Hypothalamus (tissue), 51 donors: ENCODE results near the gene C17orf114.
A peak's percentile ranks its signal among the peaks of the same experiment; 100 is the strongest.

ENCODE experiments used
- DNase-seq, 51 donors: peaks; one replicate each; lab custom pipeline; 2025; lab: John Stamatoyannopoulos, UW

The C17orf114 gene

DNA sequence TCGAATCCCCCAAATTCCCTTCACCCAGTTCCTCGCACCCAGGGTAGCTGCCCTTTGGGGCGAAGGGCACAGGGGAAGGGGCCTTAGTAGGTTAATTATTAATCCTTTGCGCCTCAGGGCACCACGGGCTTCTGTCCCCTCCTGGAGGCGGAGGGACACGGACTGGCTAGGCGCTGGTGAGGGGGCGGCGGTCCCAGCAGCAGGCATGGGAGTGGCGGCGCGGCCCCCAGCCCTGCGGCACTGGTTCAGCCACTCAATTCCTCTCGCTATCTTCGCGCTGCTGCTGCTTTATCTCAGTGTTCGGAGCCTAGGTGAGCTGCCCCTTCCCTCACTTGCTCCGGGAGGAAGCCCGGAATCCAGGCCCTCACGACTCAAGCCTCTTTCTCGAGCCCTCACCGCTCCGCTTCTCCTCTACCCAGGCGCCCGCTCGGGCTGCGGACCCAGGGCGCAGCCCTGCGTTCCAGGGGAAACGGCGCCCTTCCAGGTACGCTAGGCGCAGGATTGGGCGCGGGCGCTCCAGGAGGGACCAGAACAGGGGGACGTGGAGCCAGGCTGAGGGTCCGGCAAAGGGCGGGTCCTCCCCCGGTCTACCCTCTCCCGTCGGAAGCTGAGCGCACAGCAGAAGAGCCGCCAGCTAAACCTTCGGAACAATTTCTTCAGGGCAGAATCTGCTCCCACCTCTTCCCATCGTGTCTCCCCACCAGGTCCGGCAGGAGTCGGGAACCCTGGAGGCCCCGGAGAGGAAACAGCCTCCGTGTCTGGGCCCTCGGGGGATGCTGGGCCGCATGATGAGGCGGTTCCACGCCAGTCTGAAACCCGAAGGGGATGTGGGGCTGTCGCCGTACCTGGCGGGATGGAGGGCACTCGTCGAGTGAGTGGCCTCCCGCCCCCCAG is 13.1 kb downstream of the C17orf114 start, which contains the start of gene GLTPD2:
TSS of gene GLTPD2 (plus strand) at position 158 of the 894 bp plus-strand sequence. CDS start at position 206, 48 bp downstream.
- DNase-seq: peak in 4 of 51 donors; percentile 36 to 62 (median 45)

DNA sequence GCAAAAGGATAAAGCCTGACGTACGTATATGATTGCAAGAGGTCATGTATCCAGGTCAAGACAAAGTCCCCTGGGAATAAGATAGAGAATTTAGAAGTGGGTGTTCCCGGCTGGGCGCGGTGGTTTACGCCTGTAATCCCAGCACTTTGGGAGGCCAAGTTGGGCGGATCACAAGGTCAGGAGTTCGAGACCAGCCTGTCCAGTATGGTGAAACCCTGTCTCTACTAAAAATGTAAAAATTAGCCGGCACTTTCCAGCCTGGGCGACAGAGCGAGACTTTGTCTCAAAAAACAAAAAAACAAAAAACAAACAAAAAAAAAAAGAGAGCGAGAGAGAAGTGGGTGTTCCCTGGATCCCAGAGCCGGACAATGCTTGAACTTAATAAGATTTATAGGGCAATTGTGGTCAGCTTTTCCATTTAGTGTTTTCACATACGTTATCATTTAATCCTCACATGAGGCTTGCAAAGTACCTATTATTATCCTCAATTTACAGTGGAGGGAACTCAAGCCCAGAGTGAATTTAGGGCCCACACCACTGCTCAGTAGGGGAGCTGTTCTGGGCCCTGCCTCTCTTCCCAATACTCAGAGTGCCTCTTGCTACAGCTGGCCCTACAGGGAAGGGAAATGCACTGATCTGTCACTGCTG is 13.8 kb downstream of the C17orf114 start:
- DNase-seq: no peak

DNA sequence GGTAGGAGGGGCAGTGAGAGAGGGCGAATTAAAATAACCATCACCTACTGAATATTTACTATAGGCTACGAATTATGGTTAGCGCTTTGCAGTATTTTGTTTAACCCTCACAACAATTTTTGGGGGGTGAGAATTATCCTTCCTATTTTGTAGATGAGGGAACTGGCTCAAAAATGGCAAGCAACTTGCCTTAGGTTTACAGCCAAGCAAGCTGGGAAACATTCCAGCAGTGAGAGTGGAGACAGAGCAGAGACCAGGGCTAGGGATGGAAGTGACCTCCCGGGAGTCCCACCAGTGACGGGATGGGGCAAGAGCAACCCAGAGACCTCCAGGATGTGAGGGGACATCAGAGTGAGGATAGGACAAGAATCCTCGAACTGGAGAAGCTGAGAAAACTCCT is 15.6 kb downstream of the C17orf114 start:
- peak in 1 of 51 donors; percentile 22 for DNase-seq

DNA sequence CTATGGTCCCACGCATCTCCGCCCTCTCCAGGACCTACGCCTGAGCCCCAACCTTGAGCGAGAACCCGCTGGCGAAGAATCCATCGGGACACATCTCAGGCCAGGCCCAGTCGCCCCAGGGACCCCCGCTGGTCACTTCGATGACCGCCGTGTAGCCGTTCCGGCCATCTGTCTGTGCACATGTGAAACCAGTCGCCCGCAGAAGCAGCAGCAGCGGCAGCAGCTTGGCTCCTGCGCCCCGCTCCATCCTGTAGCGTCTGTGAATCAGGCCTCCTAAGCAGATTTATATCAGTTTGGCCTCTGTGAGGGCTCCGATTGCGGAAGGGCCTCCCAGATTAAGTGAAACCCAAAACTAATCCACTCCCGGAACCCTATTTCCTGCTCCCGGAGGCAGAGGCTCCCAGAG is 16.0 kb downstream of the C17orf114 start, which contains the start of gene VMO1:
TSS of gene VMO1 (minus strand) at position 259 of the 406 bp plus-strand sequence. CDS start at position 247, 12 bp downstream.
- DNase-seq: peak in 3 of 51 donors; percentile 2 to 46 (median 21)

DNA sequence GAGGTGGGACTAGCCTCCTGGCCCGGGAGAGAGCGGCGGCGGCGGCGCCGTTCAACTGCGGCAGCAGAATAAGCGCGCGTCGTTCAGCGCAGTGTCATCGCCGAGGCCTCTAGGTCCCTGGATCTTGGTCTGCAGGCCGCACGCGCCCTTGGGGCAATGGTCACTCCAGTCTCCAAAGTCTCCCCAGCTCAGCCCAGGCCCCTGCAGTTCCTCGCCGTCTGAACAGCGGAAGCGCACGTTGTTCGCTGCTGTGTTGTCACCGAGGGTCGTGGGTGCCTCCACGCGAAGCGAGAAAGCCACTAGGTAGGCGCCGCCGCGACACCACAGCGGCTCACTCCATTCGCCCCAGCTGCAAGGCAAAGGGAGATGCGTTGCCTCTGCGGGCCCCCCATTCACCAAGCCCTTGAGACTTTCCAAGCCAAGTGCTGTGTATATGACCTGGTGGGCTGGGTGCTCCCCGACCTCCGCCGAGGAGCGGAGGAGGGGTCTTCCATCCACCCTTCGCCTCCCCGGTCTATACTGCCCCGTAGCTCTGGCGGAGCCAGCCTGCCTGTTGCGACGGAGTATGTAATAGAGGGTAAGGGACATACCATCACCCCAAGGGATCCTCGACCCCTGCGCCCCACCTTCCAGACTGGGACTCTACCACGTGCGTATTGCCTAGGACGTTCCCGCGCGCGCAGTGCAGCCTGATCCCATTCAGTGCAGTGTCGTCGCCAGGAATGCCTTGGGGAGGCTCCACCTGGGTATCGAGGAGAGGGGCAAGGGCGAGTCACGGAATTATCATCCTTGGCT is 16.6 kb downstream of the C17orf114 start:
- DNase-seq: peak in 3 of 51 donors; percentile 10 to 13 (median 10)

DNA sequence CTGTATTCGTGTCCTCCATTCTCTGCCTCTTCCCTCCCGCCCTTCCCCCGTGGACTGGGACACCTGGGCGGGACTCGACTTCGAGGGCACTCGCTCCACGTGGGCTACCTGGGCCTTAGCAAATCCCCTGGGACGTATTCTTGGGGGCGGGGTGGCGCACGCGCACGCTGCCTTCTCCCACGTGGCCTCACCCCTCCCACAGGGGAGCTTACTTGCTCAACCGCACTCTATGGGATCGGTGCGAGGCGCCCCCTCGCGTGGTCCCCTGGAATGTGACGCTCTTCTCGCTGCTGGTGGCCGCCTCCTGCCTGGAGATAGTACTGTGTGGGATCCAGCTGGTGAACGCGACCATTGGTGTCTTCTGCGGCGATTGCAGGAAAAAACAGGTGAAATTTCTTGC is 19.5 kb downstream of the C17orf114 start:
- peak in 1 of 51 donors; percentile 10 for DNase-seq

DNA sequence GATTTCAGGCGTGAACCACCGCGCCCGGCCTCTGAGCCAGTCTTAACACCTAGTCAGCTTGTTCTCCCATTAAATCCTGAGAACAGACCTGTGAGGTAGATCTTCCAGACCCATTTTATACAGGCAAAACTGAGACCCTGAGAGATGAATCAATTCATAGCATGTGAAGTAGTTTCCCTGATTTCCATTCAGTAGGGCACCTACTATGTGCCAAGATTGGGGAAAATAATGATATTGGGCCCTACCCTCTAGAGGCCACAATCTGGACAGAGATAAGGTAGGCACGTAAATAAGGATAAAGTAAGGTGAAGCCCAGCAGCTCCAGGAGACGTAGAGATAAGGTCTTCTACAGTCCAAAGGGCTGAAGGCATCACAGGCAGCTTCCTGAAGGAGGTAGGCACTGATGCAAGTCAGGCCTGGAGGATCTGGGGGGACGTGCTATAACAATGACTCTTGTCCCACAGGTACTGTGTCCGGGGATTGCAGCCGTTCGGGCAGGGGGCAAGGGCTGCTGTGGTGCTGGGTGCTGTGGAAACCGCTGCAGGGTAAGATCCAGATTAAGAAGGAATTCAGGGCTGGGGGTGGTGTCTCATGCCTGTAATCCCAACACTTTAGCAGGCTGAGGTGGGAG is 21.7 kb downstream of the C17orf114 start:
- no peak for DNase-seq

DNA sequence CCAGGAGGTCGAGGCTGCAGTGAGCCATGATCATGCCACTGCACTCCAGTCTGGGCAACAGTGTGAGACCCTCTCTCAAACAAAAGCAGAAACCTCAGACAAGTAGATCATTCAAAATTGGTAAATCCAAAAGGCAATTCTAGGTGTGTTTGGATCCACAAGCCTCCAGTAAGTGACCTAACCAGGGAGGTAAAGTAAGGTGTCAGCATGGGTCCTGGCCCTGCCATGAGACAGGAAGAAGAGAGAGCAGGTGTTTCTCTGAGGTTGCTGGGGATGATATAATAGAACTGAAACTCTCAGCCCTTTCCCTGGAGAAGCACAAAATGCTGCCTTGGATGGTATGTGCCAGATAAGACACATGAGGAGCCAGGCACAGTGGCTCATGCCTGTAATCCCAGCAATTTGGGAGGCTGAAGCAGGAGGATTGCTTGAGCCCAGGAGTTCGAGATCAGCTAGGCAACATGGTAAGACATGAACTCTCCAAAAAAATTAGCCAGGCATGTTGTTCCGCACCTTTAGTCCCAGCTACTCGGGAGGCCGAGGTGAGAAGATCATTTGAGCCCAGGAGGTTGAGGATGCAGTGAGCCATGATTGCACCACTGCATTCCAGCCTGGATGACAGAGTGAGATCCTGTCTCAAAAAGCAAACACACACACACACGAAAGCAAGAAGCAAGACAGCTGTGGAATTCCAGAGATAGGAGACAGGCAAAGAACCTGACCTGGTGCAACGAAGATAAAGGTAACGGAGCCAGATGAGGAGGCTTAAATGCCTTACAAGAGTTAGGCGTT is 24.0 kb downstream of the C17orf114 start:
- no peak for DNase-seq

DNA sequence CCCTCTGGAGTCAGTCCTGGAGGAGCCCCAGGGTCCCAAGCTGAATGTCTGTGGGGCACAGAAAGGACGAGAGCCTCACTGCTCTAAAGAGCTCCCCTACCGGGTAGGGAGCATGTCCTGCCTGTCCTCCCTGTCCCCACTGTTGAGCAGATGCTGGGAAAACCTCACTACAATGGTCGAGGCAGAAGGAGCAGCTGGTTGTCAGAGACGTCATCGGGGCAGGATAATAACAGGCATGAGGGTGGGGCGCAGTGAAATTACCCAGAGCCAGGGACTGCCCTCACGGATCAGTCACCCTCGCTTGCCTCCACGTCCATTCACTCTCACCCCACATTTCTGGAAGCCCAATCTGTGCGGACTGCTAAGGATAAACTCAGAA is 29.9 kb downstream of the C17orf114 start:
- DNase-seq: no peak

DNA sequence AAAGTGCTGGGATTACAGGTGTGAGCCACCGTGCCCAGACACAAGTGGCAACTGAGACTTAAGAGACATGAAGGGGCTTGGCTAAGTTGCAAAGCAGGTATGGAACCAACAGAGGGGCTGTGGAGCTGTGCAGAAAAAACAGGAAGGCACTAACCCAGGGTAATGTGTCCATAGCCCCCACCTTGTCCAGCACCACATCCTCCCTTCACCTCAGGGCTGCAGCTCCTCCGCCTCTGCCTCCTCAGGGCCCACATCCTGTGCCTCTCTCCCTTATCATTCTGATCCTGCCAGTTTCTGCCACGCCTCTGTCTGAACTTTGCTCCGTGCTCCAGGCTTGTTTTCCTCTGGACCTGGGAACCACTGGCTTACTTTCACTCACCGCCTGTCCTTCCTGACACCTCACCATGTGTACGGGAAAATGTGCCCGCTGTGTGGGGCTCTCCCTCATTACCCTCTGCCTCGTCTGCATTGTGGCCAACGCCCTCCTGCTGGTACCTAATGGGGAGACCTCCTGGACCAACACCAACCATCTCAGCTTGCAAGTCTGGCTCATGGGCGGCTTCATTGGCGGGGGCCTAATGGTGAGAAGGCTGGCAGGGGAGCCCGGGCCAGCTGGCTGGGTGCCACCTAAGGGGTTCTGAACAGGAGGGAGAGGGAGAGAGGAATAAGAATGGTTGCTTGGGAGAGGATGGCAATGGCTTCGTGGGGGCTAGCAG is 30.5 kb downstream of the C17orf114 start, which contains the start of gene TM4SF5:
TSS of gene TM4SF5 (plus strand) at position 368 of the 716 bp plus-strand sequence. CDS start at position 405, 37 bp downstream.
- no peak for DNase-seq

DNA sequence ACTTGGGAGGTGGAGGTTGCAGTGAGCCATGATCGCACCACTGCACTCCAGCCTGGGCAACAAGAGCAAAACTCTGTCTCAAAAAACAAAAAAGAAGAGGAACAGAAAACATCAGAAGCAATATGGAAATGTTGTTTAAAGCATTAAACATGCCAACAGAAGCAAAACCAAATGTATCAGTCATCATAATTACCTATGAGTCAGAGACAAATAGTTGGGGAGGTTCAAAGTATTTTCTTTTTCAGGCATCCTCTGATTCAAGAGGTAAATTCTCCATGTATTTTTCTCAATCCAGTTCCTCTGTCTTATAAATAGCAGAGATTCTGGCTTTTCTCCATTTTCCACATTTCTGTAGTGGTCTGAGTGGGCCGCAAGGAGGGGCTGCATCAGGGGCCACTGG is 32.5 kb downstream of the C17orf114 start:
- DNase-seq: no peak

DNA sequence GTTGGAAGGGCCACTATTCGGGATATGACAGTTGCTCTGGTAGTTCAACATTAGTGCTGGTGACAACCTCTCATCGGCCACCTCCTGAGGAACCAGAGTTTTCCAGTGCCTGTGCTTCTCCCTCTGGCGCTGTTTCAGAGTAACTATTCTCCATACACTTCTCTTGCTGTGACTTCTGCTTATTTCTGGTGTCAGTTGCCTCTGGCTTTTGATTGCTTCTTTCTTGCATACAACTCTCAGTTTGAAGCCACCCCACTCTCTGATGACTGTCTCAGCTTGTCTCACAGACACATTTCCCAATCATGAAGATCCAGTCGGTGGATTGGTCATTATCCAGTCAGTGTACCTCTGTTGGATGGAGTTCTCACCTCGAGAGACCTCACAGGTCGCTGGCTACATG is 33.8 kb downstream of the C17orf114 start:
- no peak for DNase-seq

DNA sequence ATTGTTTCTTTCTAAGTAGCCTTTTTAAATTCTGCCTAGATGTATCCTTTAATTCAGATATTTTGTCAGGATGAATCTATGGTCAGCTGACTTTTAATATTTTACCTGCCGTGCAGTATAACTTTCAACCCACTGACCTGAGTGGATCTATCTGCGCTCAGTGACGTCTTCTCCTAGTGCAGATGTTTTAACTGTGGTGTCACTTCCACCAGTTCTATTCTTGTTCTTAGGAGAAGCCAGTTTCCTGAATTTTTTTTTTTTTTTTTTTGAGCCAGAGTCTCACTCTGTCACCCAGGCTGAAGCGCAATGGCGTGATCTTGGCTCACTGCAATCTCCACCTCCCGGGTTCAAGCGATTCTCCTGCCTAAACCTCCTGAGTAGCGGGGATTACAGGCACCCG is 35.4 kb downstream of the C17orf114 start:
- DNase-seq: no peak

DNA sequence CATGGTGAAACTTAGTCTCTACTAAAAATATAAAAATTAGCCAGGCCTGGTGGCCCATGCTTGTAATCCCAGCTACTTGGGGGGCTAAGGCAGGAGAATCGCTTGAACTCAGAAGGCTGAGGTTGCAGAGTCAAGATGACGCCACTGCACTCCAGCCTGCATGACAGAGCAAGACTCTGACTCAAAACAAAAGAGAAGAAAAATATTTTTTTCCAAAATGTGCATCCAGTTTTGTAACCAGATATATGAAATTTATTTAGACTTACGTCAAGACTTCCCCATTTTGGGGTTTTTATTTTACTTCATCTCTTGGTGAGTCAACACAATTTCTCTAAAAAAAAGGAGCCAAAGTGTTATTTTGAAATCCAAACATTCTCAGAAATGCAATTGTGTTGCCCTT is 35.9 kb downstream of the C17orf114 start:
- no peak for DNase-seq

DNA sequence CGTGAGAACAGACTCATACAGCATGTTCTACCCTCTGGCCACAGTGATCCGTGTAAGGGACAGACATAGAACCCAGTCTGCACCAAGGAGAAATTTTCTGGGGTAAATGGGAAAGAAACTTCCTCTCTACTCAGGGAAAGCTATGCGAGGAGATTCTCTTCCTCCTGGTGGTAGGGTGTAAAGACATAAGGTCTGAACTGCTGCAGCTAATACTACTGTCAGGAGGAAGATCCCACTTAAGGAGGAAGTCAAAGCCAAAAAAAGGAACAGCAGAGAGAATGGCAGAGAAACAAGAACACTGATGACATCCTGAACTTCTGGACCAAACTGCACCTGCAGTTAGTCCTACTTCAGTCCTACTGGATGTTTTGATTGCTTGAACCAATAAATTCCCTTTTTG is 37.5 kb downstream of the C17orf114 start:
- no peak for DNase-seq

DNA sequence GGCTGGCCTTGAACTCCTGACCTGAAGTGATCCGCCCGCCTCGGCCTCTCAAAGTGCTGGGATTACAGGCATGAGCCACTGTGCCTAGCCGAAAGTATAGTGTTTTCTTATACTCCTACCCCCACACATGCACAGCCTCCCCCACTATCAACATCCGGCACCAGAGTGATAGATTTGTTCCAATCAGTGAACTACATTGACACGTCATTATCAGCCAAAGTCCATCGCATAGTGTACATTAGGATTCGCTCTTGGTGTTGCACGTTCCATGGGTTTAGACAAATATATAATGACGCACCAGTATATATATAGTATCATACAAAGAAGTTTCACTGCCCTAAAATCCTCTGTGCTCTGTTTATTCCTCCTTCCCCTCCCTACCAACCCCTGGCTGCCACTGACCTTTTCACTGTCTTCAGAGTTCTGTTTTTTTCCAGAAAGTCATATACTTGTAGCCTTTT is 42.3 kb downstream of the C17orf114 start:
- peak in 1 of 51 donors; percentile 15 for DNase-seq

DNA sequence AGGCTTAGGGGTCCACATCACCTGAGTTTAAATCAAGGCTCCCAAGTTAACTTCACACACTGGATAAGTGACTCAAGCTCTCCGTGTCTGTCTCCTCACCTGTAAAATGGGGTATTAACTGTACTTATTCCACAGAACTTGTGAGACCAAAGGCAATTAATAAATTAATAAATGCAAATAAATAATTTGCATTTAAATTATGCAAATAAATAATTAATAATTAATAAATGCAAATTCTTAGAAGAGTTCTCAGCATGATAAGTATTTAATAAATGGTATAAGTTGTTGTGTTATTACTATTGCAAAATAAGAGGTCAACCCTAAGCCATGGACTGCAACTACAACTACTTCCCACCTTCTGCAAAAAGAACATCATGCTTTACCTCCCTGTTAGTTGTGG is 48.7 kb downstream of the C17orf114 start:
- DNase-seq: no peak

DNA sequence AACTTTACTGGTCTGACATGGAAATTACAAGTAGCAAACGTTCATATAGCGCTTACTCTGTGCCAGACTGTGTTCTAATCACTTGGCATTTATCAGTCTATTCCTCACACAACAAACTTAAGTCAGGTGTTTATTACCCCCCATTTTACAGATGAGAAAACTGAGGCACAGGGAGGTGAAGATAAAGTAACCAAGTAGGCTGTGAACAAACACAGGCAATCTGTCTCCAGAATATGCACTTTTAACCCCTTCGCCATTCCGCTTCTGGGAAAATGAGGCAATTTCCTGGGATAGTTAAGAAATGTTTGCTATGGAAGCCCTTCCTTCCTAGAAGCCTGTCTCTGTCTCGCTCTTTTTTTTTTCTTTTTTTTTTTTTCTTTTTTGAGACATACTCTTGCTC is 50.2 kb downstream of the C17orf114 start:
- no peak for DNase-seq
